T-cell (primary cell): Measurements from ENCODE around the gene MAGOH. TPM values are rescaled to one million over a fixed set of nuclear protein-coding genes. Genes with fewer than 3 reads are reported as not detected.
"Not testable (repeated sequence)": the region's sequence is repeated elsewhere in the genome, so short reads cannot be mapped to it uniquely, and the experiment has no call there.

Experiments used
- ATAC-seq, 4 experiments: fragments of 200-7000 bp in 3 of 4; fragments of 150-1000 bp in 1 of 4; cut with Tn5 transposase; replicated peaks in 1 of 4; 1 replicate in 3 of 4; 2 replicates in 1 of 4; pipeline ENCODE4 v1.10.0; 2021; ENCODE audit warnings: moderate library complexity in 3 of 4, mild to moderate bottlenecking in 2 of 4, moderate number of reproducible peaks in 1 of 4
- CTCF ChIA-PET, 2 donors: fragments of 300-600 bp; sonication (Branson Sonifier 250); formaldehyde crosslinking; loops; one replicate each; lab custom pipeline; 2022; ENCODE audit warnings: antibody characterized with exemption in 2 of 2; lab: Charles Lee
- POLR2A ChIA-PET, 2 donors: fragments of 300-600 bp; sonication (Branson Sonifier 250); formaldehyde crosslinking; loops; one replicate each; lab custom pipeline; 2022; ENCODE audit warnings: antibody characterized with exemption in 2 of 2; lab: Charles Lee
- DNase-seq, 35 experiments: peaks; one replicate each; pipeline versions ENCODE4 v3.0.0 to v3.0.0-alpha.2; 2013 to 2023
- H3K27ac ChIP-seq: one replicate; pipeline ENCODE4 v1.5.1; 2013; ENCODE audit warnings: low read length
- H3K27me3 ChIP-seq, 2 experiments: replicated peaks in 1 of 2; 1 replicate in 1 of 2; 2 replicates in 1 of 2; pipeline versions ENCODE4 v1.6.1 to v1.7.0; 2013; ENCODE audit warnings: low read length in 1 of 2, mixed read lengths in 1 of 2; ENCODE audit not compliant: control insufficient read depth in 2 of 2, insufficient read depth in 2 of 2; ENCODE audit errors: extremely low read depth in 1 of 2
- H3K36me3 ChIP-seq, 2 donors: 1 replicate in 1 of 2; 2 replicates in 1 of 2; pipeline versions ENCODE4 v1.6.1 to v1.7.0; 2013; ENCODE audit warnings: low read length in 1 of 2; ENCODE audit not compliant: control insufficient read depth in 2 of 2, insufficient read depth in 1 of 2; ENCODE audit errors: extremely low read depth in 1 of 2
- H3K4me1 ChIP-seq, 2 experiments: 1 replicate in 1 of 2; 2 replicates in 1 of 2; pipeline versions ENCODE4 v1.6.1 to v1.7.0; 2013; ENCODE audit warnings: low read length in 2 of 2, mixed read lengths in 1 of 2; ENCODE audit not compliant: insufficient read depth in 2 of 2, control insufficient read depth in 1 of 2; ENCODE audit errors: extremely low read depth in 1 of 2
- H3K4me3 ChIP-seq, 2 donors: 1 replicate in 1 of 2; 2 replicates in 1 of 2; pipeline versions ENCODE4 v1.5.1 to v1.7.0; 2013; ENCODE audit warnings: mild to moderate bottlenecking in 2 of 2, low read length in 1 of 2, moderate library complexity in 1 of 2; ENCODE audit not compliant: control insufficient read depth in 1 of 2; ENCODE audit errors: extremely low read depth in 1 of 2
- H3K9me3 ChIP-seq: 2 replicates; pipeline ENCODE4 v1.7.0; 2013
- H3K27ac Mint-ChIP-seq, 2 donors: one replicate each; pipeline ENCODE4 v1.8.0; 2020 to 2021; ENCODE audit warnings: mild to moderate bottlenecking in 2 of 2, mixed read lengths in 2 of 2
- H3K27me3 Mint-ChIP-seq, 2 donors: one replicate each; pipeline ENCODE4 v1.8.0; 2021 to 2022; ENCODE audit warnings: mixed read lengths in 2 of 2
- H3K36me3 Mint-ChIP-seq: one replicate; pipeline ENCODE4 v1.8.0; 2021; ENCODE audit warnings: mixed read lengths
- H3K4me1 Mint-ChIP-seq, 3 donors: one replicate each; pipeline ENCODE4 v1.8.0; 2020 to 2022; ENCODE audit warnings: mixed read lengths in 3 of 3, mild to moderate bottlenecking in 1 of 3
- H3K4me3 Mint-ChIP-seq, 3 donors: one replicate each; pipeline ENCODE4 v1.8.0; 2020 to 2022; ENCODE audit warnings: mild to moderate bottlenecking in 3 of 3, mixed read lengths in 3 of 3, moderate library complexity in 3 of 3
- H3K9me3 Mint-ChIP-seq, 3 donors: one replicate each; pipeline ENCODE4 v1.8.0; 2020 to 2022; ENCODE audit warnings: mixed read lengths in 3 of 3
- WGBS: methylation state at CpG from one replicate; pipeline ENCODE4 v1.1.5; 2013; ENCODE audit warnings: missing lambda C conversion rate; ENCODE audit not compliant: insufficient coverage; 5-methylcytosine and 5-hydroxymethylcytosine counted together
- total RNA-seq, 35 experiments: library from RNA in 6 of 35; stranded (reverse) in 6 of 35; fragments of 120-200 nt in 1 of 35; gene quantifications; one replicate each; pipeline versions ENCODE4 v1.2.1 to v1.2.4 and lab custom pipeline; 2013 to 2026

MAGOH gene
- total RNA-seq, 5 donors from 2014 or later (not counting 1 experiment from before 2014, with no cell fraction given), result 43.7 to 51.9 (median 51.3) TPM

DNA sequence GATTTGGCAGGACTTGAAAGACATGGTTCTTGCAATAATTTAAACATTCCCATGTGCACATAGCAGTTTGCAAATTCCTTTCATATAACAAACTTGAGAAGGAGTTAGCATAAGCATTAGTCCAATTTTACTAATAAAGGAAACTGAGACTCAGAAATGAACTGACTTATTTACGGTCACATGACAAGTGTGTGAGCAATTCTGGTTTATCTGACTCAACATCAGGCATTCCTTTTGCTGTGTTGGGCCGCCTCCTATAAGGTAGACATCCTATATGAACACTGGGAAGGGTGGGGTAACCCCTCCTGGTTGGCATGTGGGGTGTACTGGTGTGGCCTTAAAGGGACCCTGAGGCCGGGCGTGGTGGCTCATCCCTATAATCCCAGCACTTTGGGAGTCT lies 50.2 kb downstream of the MAGOH start:
- CTCF ChIA-PET, result no interaction called here
- H3K36me3 Mint-ChIP-seq, result no peaks in the 10 kb centered on the region
- ATAC-seq, result no peak

DNA sequence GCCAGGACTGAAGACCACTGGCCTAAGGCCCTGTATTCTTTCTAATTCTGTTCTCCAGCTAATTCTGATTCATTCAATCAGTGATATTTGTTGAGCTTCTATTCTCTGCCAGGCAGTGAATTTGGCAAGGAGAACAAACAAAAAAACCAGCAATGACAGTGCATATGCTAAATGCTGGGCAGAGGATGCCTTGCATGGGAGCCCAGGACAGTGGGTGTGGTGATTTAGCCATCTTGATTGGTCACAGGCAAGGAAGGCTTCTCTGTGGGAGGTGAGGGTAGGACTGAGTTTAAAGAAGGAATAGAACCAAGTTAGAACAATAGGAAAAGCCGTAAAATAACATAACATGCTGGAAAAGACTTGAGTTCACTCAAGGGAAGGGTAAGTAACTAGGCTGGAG lies 50.9 kb downstream of the MAGOH start:
- no peaks in the 10 kb centered on the region for H3K4me1 Mint-ChIP-seq
- 100% methylated on average over 1 of the region's 1 CpG for WGBS
- H3K4me3 Mint-ChIP-seq, result no peak overlapping the region
- ChIA-PET CTCF (no interaction called here), POLR2A (no interaction called here)
- ATAC-seq, result no peak
- H3K27ac Mint-ChIP-seq, result no peak overlapping the region
- Histone ChIP-seq H3K4me1 (peaks cover 0 to under 1% of the 10 kb centered on the region in 2 experiments), H3K27me3 (peaks cover 0 to 3% of the 10 kb centered on the region in 2 experiments), H3K9me3 (no peaks in the 10 kb centered on the region), H3K36me3 (no peaks in the 10 kb centered on the region), H3K4me3 (no peak overlapping the region), H3K27ac (no peak overlapping the region)
- DNase-seq, result no peak
- H3K9me3 Mint-ChIP-seq, result no peaks in the 10 kb centered on the region
- H3K27me3 Mint-ChIP-seq, result peaks cover 4 to 10% of the 10 kb centered on the region in 2 donors
- no peaks in the 10 kb centered on the region for H3K36me3 Mint-ChIP-seq

More for the DNA sequence above, 50.2 kb downstream of the MAGOH start:
- Mint-ChIP-seq H3K9me3 (no peaks in the 10 kb centered on the region), H3K4me3 (no peak overlapping the region), H3K4me1 (no peaks in the 10 kb centered on the region), H3K27me3 (peaks cover 4 to 10% of the 10 kb centered on the region in 2 donors), H3K27ac (no peak overlapping the region)
- Histone ChIP-seq H3K27ac (no peak overlapping the region), H3K4me3 (no peak overlapping the region), H3K27me3 (peaks cover 0 to 3% of the 10 kb centered on the region in 2 experiments), H3K36me3 (no peaks in the 10 kb centered on the region), H3K9me3 (no peaks in the 10 kb centered on the region), H3K4me1 (no peaks in the 10 kb centered on the region)
- POLR2A ChIA-PET, result no interaction called here
- no peak for DNase-seq
- no CpG with 5 or more reads among the region's 4 CpGs for WGBS

DNA sequence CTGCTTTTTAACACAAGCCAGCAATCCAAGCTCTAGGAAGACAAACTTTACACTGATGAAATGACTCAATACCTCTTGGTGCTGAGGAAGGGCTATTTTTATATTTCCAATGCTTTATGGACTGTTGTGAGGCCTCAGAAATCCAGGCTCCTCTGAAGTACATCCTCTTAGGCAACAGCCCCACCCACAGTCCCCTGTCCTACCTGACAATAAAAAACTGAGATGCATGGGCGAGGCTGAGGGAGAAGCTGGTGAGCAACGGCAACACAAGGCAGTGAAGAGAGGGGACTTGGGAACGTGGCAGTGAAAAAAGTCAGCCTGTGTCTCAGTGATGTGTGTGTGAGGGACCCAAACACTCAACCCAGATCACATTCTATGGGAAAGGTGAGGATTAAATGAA lies 51.8 kb downstream of the MAGOH start:
- ATAC-seq (no peak), DNase-seq (no peak)
- H3K4me1 ChIP-seq, result peaks cover 0 to 10% of the 10 kb centered on the region in 2 experiments
- H3K27ac ChIP-seq, result no peak overlapping the region
- Mint-ChIP-seq H3K27me3 (peaks cover 4 to 10% of the 10 kb centered on the region in 2 donors), H3K36me3 (no peaks in the 10 kb centered on the region), H3K4me3 (no peak overlapping the region), H3K27ac (no peak overlapping the region), H3K9me3 (no peaks in the 10 kb centered on the region), H3K4me1 (no peaks in the 10 kb centered on the region)
- no CpG with 5 or more reads among the region's 3 CpGs for WGBS
- ChIA-PET POLR2A (no interaction called here), CTCF (interaction anchor here in 1 of 2 donors (0.6 to 1.4 kb wide), 2 partner anchors 8 to 259 kb away, joined by 3 to 4 read pairs; partner anchors contain the start of gene SCP2)
- no peaks in the 10 kb centered on the region for H3K9me3 ChIP-seq
- H3K27me3 ChIP-seq, result peaks cover 0 to 7% of the 10 kb centered on the region in 2 experiments
- no peak overlapping the region for H3K4me3 ChIP-seq
- H3K36me3 ChIP-seq, result no peaks in the 10 kb centered on the region

DNA sequence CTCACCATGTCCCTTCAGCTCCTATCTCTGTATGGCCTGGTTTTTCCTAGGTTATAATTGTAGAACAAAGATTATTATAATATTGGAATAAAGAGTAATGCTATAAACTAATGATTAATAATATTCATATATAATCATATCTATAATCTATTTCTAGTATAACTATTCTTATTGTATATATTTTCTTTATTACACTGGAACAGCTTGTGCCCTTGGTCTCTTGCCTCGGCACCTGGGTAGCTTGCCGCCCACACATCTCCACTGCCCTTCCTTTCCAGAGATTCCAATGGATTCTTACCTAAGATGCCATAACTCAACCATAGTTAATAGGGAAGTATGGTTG lies 52.4 kb downstream of the MAGOH start:
- CTCF ChIA-PET, result interaction anchor here (1.3 to 1.4 kb wide), 2 partner anchors 8 to 10 kb away, joined by 3 read pairs; no protein-coding TSS in a partner anchor
- H3K36me3 ChIP-seq, POLR2A ChIA-PET, H3K4me1 Mint-ChIP-seq, ATAC-seq, H3K27ac Mint-ChIP-seq, H3K27ac ChIP-seq, H3K36me3 Mint-ChIP-seq, DNase-seq, H3K4me3 ChIP-seq, H3K9me3 Mint-ChIP-seq, H3K9me3 ChIP-seq, H3K27me3 Mint-ChIP-seq, H3K4me3 Mint-ChIP-seq: not testable (repeated sequence)
- H3K4me1 ChIP-seq, result peaks cover 0 to 13% of the 10 kb centered on the region in 2 experiments
- no CpG with 5 or more reads among the region's 2 CpGs for WGBS
- H3K27me3 ChIP-seq, result peaks cover 0 to 11% of the 10 kb centered on the region in 2 experiments

DNA sequence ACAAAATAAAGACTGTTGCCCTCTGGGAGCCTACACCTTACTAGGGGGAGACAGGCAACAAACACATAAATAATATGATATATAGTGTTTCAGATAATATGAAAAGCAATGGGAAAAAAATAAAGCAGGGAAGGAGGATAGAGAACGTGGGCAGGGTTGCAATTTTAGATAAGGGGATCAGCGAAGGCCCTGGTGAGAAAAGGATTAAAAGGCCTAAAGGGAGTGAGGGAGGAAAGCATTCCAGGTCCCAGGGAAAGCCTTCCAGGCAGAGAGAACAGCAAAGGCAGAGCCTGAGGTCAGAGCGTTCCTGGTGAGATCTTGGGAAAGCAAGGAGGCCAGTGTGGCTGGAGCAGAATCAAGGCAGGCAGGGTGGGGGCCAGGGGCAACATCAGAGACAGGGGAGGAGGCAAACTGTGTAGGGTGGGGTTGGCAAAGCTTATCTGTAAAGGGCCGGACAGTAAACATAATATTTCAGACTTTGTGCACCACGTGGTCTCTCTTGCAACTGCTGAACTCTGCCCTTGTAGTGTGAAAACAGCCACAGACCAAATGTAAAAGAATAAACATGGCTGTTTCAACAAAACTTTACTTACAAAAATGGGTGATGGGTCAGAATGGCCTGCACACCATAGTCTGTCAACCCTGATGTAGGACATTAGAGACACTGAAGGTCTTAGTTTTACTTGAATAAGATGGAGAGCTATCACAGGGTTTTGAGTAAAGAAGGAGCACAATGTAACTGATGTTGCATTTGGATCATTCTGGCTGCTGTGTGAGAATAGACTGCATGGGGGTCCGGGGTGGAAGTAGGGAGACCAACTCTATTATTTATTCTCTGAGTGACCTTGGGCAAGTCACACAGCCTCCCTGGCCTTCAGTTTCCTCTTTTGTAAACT lies 55.0 kb downstream of the MAGOH start:
- ATAC-seq (no peak), DNase-seq (no peak)
- Mint-ChIP-seq H3K27me3 (peaks cover 9 to 10% of the 10 kb centered on the region in 2 donors), H3K9me3 (no peaks in the 10 kb centered on the region), H3K36me3 (no peaks in the 10 kb centered on the region), H3K4me3 (no peak overlapping the region), H3K4me1 (no peaks in the 10 kb centered on the region), H3K27ac (no peak overlapping the region)
- POLR2A ChIA-PET, result no interaction called here
- Histone ChIP-seq H3K4me3 (no peak overlapping the region), H3K27ac (no peak overlapping the region), H3K4me1 (peaks cover 0 to 13% of the 10 kb centered on the region in 2 experiments), H3K9me3 (no peaks in the 10 kb centered on the region), H3K27me3 (peaks cover 0 to 13% of the 10 kb centered on the region in 2 experiments), H3K36me3 (no peaks in the 10 kb centered on the region)
- 57% methylated on average over 5 of the region's 6 CpGs for WGBS
- CTCF ChIA-PET, result interaction anchor here in 1 of 2 donors (1.1 kb wide), 1 partner anchor 9 kb away, joined by 3 read pairs; no protein-coding TSS in a partner anchor

DNA sequence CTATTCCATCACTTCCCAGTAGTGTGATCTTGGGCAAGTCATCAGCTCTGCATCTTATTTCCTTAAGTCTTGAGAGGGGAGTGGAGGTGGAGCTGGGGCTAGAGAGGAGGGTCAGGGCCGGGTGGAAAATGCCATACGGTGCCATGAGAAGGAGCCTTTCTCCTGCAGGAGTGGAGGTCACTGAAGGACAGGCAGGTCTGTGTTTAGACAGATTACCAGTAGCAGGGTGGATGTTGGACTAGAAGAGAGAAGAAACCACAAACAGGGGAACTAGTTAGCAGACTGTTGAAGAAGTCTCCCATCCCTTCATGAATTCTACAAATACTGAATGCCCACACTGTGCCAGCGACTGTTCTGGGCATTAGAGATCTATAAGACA lies 55.6 kb downstream of the MAGOH start:
- WGBS, result 88% methylated on average over 2 of the region's 3 CpGs
- ChIA-PET CTCF (interaction anchor here (0.6 to 1.1 kb wide), 4 partner anchors 10 to 168 kb away, joined by 3 to 4 read pairs (median 3); no protein-coding TSS in a partner anchor), POLR2A (no interaction called here)
- Histone ChIP-seq H3K27me3 (peaks cover 0 to 13% of the 10 kb centered on the region in 2 experiments), H3K4me1 (peaks cover 0 to 13% of the 10 kb centered on the region in 2 experiments), H3K9me3 (no peaks in the 10 kb centered on the region), H3K4me3 (no peak overlapping the region), H3K36me3 (no peaks in the 10 kb centered on the region), H3K27ac (no peak overlapping the region)
- DNase-seq, result no peak
- no peak for ATAC-seq
- Mint-ChIP-seq H3K4me3 (no peak overlapping the region), H3K4me1 (no peaks in the 10 kb centered on the region), H3K9me3 (no peaks in the 10 kb centered on the region), H3K27me3 (peaks cover 9 to 10% of the 10 kb centered on the region in 2 donors), H3K27ac (no peak overlapping the region), H3K36me3 (no peaks in the 10 kb centered on the region)
